Stimulated activated CD4-positive, alpha-beta T cell treated with anti-CD3 and anti-CD28 coated beads, Interleukin-15, amount 100 ng/mL, for 48 hours (primary cell): ENCODE results near the gene HIPK4.
"Not testable (repeated sequence)": the region's sequence is repeated elsewhere in the genome, so short reads cannot be mapped to it uniquely, and the experiment has no call there.

Experiments
- DNase-seq, 2 donors: peaks; one replicate each; pipeline ENCODE4 v3.0.0-alpha.2; 2020; ENCODE audit warnings: low read depth in 2 of 2

The HIPK4 gene

GRCh38 chr19:40390084-40390742 is at the start of gene HIPK4:
TSS of gene HIPK4 (minus strand) at chr19:40390181. CDS start at chr19:40389902, 279 bp downstream.
- DNase-seq: no peak

- no peak for DNase-seq
Observed at GRCh38 chr19:40438284-40438683, 48.3 kb upstream of the HIPK4 start.

GRCh38 chr19:40433391-40434216 is 43.6 kb upstream of the HIPK4 start:
- no peak for DNase-seq

- not testable (repeated sequence) for DNase-seq
Observed at GRCh38 chr19:40432760-40433159, 42.8 kb upstream of the HIPK4 start.

GRCh38 chr19:40431698-40432097 is 41.7 kb upstream of the HIPK4 start:
- DNase-seq: no peak

- not testable (repeated sequence) for DNase-seq
Observed at GRCh38 chr19:40430242-40430641, 40.3 kb upstream of the HIPK4 start.

- not testable (repeated sequence) for DNase-seq
Observed at GRCh38 chr19:40428197-40428596, 38.2 kb upstream of the HIPK4 start.

GRCh38 chr19:40425450-40426287 is 35.7 kb upstream of the HIPK4 start, which contains the start of gene SERTAD1:
TSS of gene SERTAD1 (minus strand) at chr19:40425992. CDS start at chr19:40423546, 2,446 bp downstream.
- DNase-seq: peak; percentile 100

- no peak for DNase-seq
Observed at GRCh38 chr19:40424637-40425449, 34.9 kb upstream of the HIPK4 start.

GRCh38 chr19:40423938-40424337 is 34.0 kb upstream of the HIPK4 start:
- DNase-seq: no peak

GRCh38 chr19:40422748-40423566 is 33.0 kb upstream of the HIPK4 start:
- DNase-seq: no peak

- DNase-seq: no peak
Observed at GRCh38 chr19:40421993-40422747, 32.2 kb upstream of the HIPK4 start.

GRCh38 chr19:40420766-40421765 is 31.1 kb upstream of the HIPK4 start:
- DNase-seq: peak; percentile 43 to 61

GRCh38 chr19:40420451-40420765 is 30.4 kb upstream of the HIPK4 start:
- DNase-seq: no peak

GRCh38 chr19:40419780-40420179 is 29.8 kb upstream of the HIPK4 start:
- DNase-seq: no peak

GRCh38 chr19:40419066-40419612 is 29.2 kb upstream of the HIPK4 start:
- DNase-seq: no peak

GRCh38 chr19:40418040-40418439 is 28.1 kb upstream of the HIPK4 start:
- DNase-seq: no peak

GRCh38 chr19:40417643-40417981 is 27.6 kb upstream of the HIPK4 start:
- no peak for DNase-seq
